ENCODE measurements around the gene ZBTB9.

The ZBTB9 gene

GRCh38 chr6:33490198-33490597 is 35.8 kb downstream of the ZBTB9 start:
- H3K4me3 ChIP-seq (ENCODE audit: low read length) = no peak overlapping the region
- no peak for TF ChIP-seq ZNF274 (IDR thresholded peaks at IDR 0.05; ENCODE audit: low read depth, low read length)

DNA sequence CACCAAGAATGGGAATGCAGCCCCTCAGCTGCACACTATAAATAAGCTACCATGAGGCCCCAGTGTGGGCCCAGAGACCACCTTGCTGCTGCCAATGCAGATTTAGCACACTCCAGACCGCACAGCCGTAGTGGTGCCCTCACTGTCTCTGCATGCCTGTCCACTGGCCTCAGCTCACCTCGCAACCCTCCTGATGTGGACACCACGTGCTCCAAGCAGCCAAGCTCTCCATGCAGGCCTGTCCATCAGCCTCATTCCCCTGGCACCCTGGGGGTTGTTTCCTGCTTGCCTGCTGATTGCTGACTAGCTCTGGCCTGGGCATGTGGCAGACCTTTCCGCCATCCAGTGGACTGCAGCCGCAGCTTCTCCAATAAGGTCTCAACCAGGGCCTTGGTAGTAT is 36.2 kb downstream of the ZBTB9 start:
- H3K4me3 ChIP-seq (ENCODE audit: low read length) = no peak overlapping the region
- TF ChIP-seq ZNF274 (IDR thresholded peaks at IDR 0.05; ENCODE audit: low read depth, low read length) = no peak

DNA sequence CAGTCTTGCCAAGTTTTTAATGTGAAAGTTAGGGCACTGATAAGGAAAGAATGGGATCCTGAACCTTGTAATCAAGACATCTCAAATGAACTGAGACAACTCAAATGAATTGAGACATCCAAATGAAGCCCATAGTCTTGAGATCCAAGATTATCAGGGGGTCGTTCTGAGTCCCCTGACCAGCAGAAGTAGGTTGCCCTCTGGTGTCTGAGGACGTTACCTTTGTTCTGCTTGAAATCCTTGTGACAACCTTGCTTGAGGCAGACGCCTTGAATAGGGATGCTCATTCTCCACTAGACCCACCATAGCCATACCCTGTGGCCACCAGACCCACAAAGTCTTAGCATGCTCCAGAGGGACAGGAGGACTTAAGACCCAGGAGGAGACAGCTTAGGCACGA is 37.7 kb downstream of the ZBTB9 start:
- no peak for TF ChIP-seq ZNF274 (IDR thresholded peaks at IDR 0.05; ENCODE audit: low read depth, low read length)

DNA sequence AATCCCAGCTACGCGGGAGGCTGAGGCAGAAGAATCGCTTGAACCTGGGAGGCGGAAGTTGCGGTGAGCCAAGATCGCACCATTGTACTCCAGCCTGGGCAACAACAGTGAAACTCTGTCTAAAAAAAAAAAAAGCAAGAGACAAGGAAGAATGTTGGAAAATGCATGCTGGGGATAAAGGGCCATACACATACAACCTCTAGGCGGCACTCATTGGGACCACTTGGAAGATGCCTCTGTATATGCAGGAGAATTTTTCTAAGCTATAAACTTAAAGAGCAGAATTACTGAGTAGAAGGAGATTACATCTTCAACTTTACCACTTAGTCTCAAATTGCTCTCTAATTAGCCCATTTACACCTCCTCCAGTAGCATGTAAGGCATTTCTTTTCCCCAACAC is 42.8 kb downstream of the ZBTB9 start:
- no peak for TF ChIP-seq ZNF274 (IDR thresholded peaks at IDR 0.05; ENCODE audit: low read depth, low read length)
- H3K4me3 ChIP-seq (ENCODE audit: low read length) = no peak overlapping the region

More for the DNA sequence above, 37.7 kb downstream of the ZBTB9 start:
- no peak overlapping the region for H3K4me3 ChIP-seq (ENCODE audit: low read length)

GRCh38 chr6:33502486-33502885 is 48.1 kb downstream of the ZBTB9 start:
- H3K4me3 ChIP-seq (ENCODE audit: low read length) = no peak overlapping the region
- no peak for TF ChIP-seq ZNF274 (IDR thresholded peaks at IDR 0.05; ENCODE audit: low read depth, low read length)

DNA sequence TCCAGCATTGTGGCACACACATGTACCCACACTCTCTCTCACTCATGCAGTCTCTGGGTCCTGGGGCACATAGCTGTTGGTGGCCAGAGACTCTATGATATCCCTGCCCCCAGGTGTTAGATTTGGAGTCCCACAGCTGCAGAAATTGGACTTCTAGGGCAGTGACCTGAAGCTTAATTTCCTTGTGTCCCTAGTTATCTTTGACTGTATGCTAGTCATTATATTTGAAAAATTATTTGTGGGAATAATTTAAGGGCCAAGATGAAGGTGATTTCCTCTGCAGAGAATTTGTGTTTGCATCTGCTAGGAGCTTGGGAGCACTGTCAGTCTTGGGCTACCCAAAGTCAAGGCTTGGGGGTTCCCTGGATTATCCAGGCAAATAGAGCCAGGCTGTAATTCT is 50.1 kb downstream of the ZBTB9 start:
- TF ChIP-seq ZNF274 (IDR thresholded peaks at IDR 0.05; ENCODE audit: low read depth, low read length) = no peak
- H3K4me3 ChIP-seq (ENCODE audit: low read length) = no peak overlapping the region

DNA sequence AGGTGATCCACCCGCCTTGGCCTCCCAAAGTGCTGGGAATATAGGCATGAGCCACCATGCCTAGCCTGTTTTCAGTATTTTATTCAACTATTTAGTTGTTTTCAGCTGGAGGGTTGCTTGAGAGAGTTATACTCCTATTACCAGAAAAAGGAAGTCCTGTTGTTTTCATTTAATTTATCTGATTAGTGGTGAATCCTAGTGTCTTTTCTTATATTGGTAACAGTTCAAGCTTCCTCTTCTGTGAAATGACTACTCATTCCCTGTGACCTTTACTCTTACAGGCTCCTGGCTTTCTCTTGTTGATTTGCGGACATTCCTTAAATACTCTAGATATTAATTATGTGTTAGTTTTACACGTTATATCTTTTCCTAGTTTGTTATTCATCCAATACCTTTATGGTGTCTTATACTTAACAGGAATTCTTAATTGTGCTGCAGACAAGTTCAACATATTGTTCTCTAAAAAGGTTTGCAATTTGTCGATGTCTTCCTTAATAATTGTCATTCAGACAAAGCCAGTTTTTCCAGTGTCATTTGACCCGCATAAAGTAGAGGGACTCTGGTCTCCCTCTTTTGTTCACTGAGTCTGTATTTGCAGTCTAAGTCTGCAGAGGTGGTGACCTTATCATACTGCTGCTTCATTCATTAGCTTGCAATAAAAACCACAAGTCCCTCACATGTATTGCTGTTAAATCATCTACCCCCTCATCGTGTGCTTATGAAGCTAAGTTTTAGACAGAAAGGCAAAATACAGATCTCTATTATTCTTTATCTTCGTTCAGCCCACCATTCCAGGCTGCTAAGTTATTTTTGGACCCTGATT is 51.4 kb downstream of the ZBTB9 start:
- no peak overlapping the region for H3K4me3 ChIP-seq (ENCODE audit: low read length)
- TF ChIP-seq ZNF274 (IDR thresholded peaks at IDR 0.05; ENCODE audit: low read depth, low read length) = no peak

All from GM08714 (cell line).